ENCODE results near the gene LAMC3. TPM values are rescaled to one million over a fixed set of nuclear protein-coding genes. Genes with fewer than 3 reads are reported as not detected.

The LAMC3 gene
- total RNA-seq, 1 donor from 2014 or later, result 26.4 TPM

- intact Hi-C loops (cut with DNase I), result no loop called here
- ATAC-seq, result no peak
- peaks cover 16% of the 10 kb centered on the region for H3K27me3 ChIP-seq (ENCODE audit: low read depth)
- no peak overlapping the region for H3K27ac ChIP-seq
- no peaks in the 10 kb centered on the region for H3K36me3 ChIP-seq
- no peaks in the 10 kb centered on the region for H3K9me3 ChIP-seq
- no peaks in the 10 kb centered on the region for H3K4me1 ChIP-seq
- no peak for DNase-seq
- TF ChIP-seq CTCF (IDR thresholded peaks at IDR 0.05), result no peak
- H3K4me3 ChIP-seq, result no peak overlapping the region
Observed at GRCh38 chr9:130983359-130983670, 25.7 kb upstream of the LAMC3 start.

- ATAC-seq, result no peak
- Histone ChIP-seq H3K4me1 (no peaks in the 10 kb centered on the region), H3K4me3 (no peak overlapping the region), H3K27me3 (ENCODE audit: low read depth) (peaks cover 13% of the 10 kb centered on the region), H3K9me3 (no peaks in the 10 kb centered on the region), H3K36me3 (no peaks in the 10 kb centered on the region), H3K27ac (no peak overlapping the region)
- intact Hi-C loops (cut with DNase I), result no loop called here
- TF ChIP-seq CTCF (IDR thresholded peaks at IDR 0.05), result no peak
- no peak for DNase-seq
Observed at GRCh38 chr9:130983970-130984369, 25.0 kb upstream of the LAMC3 start.

- TF ChIP-seq CTCF (IDR thresholded peaks at IDR 0.05), result no peak
- Histone ChIP-seq H3K4me3 (no peak overlapping the region), H3K9me3 (no peaks in the 10 kb centered on the region), H3K27ac (no peak overlapping the region), H3K27me3 (ENCODE audit: low read depth) (peaks cover 16% of the 10 kb centered on the region), H3K36me3 (no peaks in the 10 kb centered on the region), H3K4me1 (no peaks in the 10 kb centered on the region)
- ATAC-seq (no peak), DNase-seq (no peak)
- intact Hi-C loops (cut with DNase I), result no loop called here
Observed at GRCh38 chr9:130984521-130984920, 24.5 kb upstream of the LAMC3 start.

- TF ChIP-seq CTCF (IDR thresholded peaks at IDR 0.05), result no peak
- H3K27ac ChIP-seq, result no peak overlapping the region
- H3K4me3 ChIP-seq, result no peak overlapping the region
- ATAC-seq, result no peak
- no peaks in the 10 kb centered on the region for H3K9me3 ChIP-seq
- H3K4me1 ChIP-seq, result no peaks in the 10 kb centered on the region
- peaks cover 18% of the 10 kb centered on the region for H3K27me3 ChIP-seq (ENCODE audit: low read depth)
- no peaks in the 10 kb centered on the region for H3K36me3 ChIP-seq
- no peak for DNase-seq
- intact Hi-C loops (cut with DNase I), result no loop called here
Observed at GRCh38 chr9:130985029-130985428, 23.9 kb upstream of the LAMC3 start.

- Histone ChIP-seq H3K9me3 (no peaks in the 10 kb centered on the region), H3K36me3 (no peaks in the 10 kb centered on the region), H3K27me3 (ENCODE audit: low read depth) (peaks cover 16% of the 10 kb centered on the region), H3K4me3 (no peak overlapping the region), H3K4me1 (no peaks in the 10 kb centered on the region), H3K27ac (no peak overlapping the region)
- DNase-seq (no peak), ATAC-seq (no peak)
- TF ChIP-seq CTCF (IDR thresholded peaks at IDR 0.05), result no peak
- intact Hi-C loops (cut with DNase I), result no loop called here
Observed at GRCh38 chr9:130985606-130986162, 23.3 kb upstream of the LAMC3 start.
